SU-DHL-6 (cell line): ENCODE results near the gene ANXA1.

ENCODE experiments used
- H2AFZ ChIP-seq: fragments of 200-600 bp; sonication (generic); 2 replicates; pipeline ENCODE4 v1.6.1; 2014; ENCODE audit warnings: low read depth, mild to moderate bottlenecking, moderate library complexity, mixed read lengths, antibody characterized with exemption, low read length; ENCODE audit not compliant: severe bottlenecking
- H3F3A ChIP-seq: fragments of 200-600 bp; shearing (Covaris generic); 2 replicates; pipeline ENCODE4 v1.6.0; 2016; ENCODE audit warnings: antibody characterized with exemption, mild to moderate bottlenecking; ENCODE audit not compliant: insufficient read depth
- H3K27ac ChIP-seq: fragments of 200-600 bp; sonication (generic); 2 replicates; pipeline ENCODE4 v1.5.1; 2016; ENCODE audit warnings: low read depth, mild to moderate bottlenecking, low read length, moderate library complexity, mixed read lengths
- H3K27me3 ChIP-seq: fragments of 200-600 bp; sonication (generic), shearing (Covaris generic); 2 replicates; pipeline ENCODE4 v1.6.0; 2014; ENCODE audit warnings: mild to moderate bottlenecking, low read length
- H3K36me3 ChIP-seq: fragments of 200-600 bp; sonication (generic); 2 replicates; pipeline ENCODE4 v1.6.1; 2014; ENCODE audit warnings: mild to moderate bottlenecking, low read length, mixed read lengths
- H3K4me2 ChIP-seq: fragments of 300-600, 200-600 bp; shearing (Covaris generic), sonication (generic); 2 replicates; pipeline ENCODE4 v1.6.0; 2014; ENCODE audit warnings: low read length, low read depth, mild to moderate bottlenecking; ENCODE audit not compliant: poor library complexity, severe bottlenecking
- H3K4me3 ChIP-seq: fragments of 200-600 bp; sonication (generic); 2 replicates; pipeline ENCODE4 v1.5.1; 2014; ENCODE audit warnings: antibody characterized with exemption, low read length, mild to moderate bottlenecking, mixed read lengths; ENCODE audit not compliant: insufficient read depth, poor library complexity, severe bottlenecking
- H3K79me2 ChIP-seq: fragments of 200-600 bp; sonication (generic); 2 replicates; pipeline ENCODE4 v1.6.1; 2014; ENCODE audit warnings: mild to moderate bottlenecking, low read length, moderate library complexity; ENCODE audit not compliant: insufficient read depth
- H3K9ac ChIP-seq: fragments of 200-600 bp; sonication (generic); 2 replicates; pipeline ENCODE4 v1.7.0; 2014; ENCODE audit warnings: mild to moderate bottlenecking, low read length
- H3K9me2 ChIP-seq: fragments of 200-600 bp; sonication (generic); replicated peaks from 2 replicates; pipeline ENCODE4 v1.6.1; 2014; ENCODE audit warnings: low read length; ENCODE audit not compliant: insufficient read depth
- H3K9me3 ChIP-seq: fragments of 200-600 bp; sonication (generic); 2 replicates; pipeline ENCODE4 v1.6.1; 2014; ENCODE audit warnings: low read length, mixed read lengths; ENCODE audit not compliant: insufficient read depth
- H4K20me1 ChIP-seq: fragments of 200-600 bp; sonication (generic); 2 replicates; pipeline ENCODE4 v1.6.1; 2014; ENCODE audit warnings: low read depth, mild to moderate bottlenecking, antibody characterized with exemption, low read length, moderate library complexity, mixed read lengths
- CTCF ChIP-seq: fragments of 200-600 bp; sonication (generic); IDR thresholded peaks from one replicate; pipeline ENCODE4 v1.5.1; 2017; ENCODE audit warnings: antibody characterized with exemption, mild to moderate bottlenecking, low read length, moderate library complexity; ENCODE audit not compliant: insufficient read depth, poor library complexity, severe bottlenecking
- EZH2phosphoT487 ChIP-seq: fragments of 200-600 bp; sonication (generic), shearing (Covaris generic); conservative IDR thresholded peaks from 2 replicates; pipeline ENCODE4 v1.6.1; 2018; ENCODE audit warnings: mild to moderate bottlenecking, antibody characterized with exemption, low read length, moderate library complexity, mixed read lengths

ANXA1 gene

GRCh38 chr9:73146111-73146815, 5.4 kb upstream of the ANXA1 start:
- Histone ChIP-seq H3K9ac (no peak overlapping the region), H4K20me1 (no peaks in the 10 kb centered on the region), H3K9me2 (no peaks in the 10 kb centered on the region), H3K9me3 (no peaks in the 10 kb centered on the region), H3K27ac (no peak overlapping the region), H3K36me3 (no peaks in the 10 kb centered on the region), H2AFZ (no peak overlapping the region), H3K4me2 (no peak overlapping the region), H3K79me2 (no peaks in the 10 kb centered on the region), H3K27me3 (no peaks in the 10 kb centered on the region), H3F3A (no peaks in the 10 kb centered on the region), H3K4me3 (no peak overlapping the region)
- TF ChIP-seq EZH2phosphoT487 (no peak), CTCF (no peak)

DNA sequence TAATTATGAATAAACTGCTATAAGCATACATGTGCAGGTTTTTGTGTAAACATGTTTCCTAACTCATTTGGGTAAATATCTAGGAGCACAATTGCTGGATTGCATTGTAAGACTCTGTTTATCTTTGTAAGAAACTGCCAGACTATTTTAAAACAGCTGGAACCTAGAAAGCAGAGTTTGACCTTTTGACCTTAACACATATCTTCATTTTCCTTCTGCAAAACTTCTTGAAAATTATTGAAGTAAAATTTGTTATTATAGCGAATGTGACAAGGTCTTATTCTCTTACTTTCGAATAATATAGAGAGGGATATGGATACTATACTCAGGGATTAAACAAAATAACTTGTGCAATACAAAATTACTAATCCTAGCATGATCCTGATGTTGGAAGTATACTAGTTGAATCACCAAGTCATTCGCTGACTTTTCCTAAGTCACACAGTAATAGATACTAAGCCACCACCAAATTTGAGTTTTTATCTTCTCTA, 3.2 kb upstream of the ANXA1 start:
- no peak overlapping the region for H2AFZ ChIP-seq
- TF ChIP-seq CTCF (no peak), EZH2phosphoT487 (no peak)
- no peaks in the 10 kb centered on the region for H3K36me3 ChIP-seq
- no peaks in the 10 kb centered on the region for H3F3A ChIP-seq
- no peak overlapping the region for H3K27ac ChIP-seq
- no peak overlapping the region for H3K4me3 ChIP-seq
- no peak overlapping the region for H3K9ac ChIP-seq
- no peaks in the 10 kb centered on the region for H4K20me1 ChIP-seq
- no peaks in the 10 kb centered on the region for H3K27me3 ChIP-seq
- H3K79me2 ChIP-seq: no peaks in the 10 kb centered on the region
- no peaks in the 10 kb centered on the region for H3K9me3 ChIP-seq
- no peaks in the 10 kb centered on the region for H3K9me2 ChIP-seq
- no peak overlapping the region for H3K4me2 ChIP-seq

GRCh38 chr9:73149371-73150067, 2.1 kb upstream of the ANXA1 start:
- no peaks in the 10 kb centered on the region for H3K9me2 ChIP-seq
- no peaks in the 10 kb centered on the region for H3K36me3 ChIP-seq
- H4K20me1 ChIP-seq: no peaks in the 10 kb centered on the region
- no peak overlapping the region for H3K27ac ChIP-seq
- no peaks in the 10 kb centered on the region for H3K9me3 ChIP-seq
- no peak for TF ChIP-seq EZH2phosphoT487
- no peak for TF ChIP-seq CTCF
- H3F3A ChIP-seq: no peaks in the 10 kb centered on the region
- no peaks in the 10 kb centered on the region for H3K27me3 ChIP-seq
- H2AFZ ChIP-seq: no peak overlapping the region
- H3K4me2 ChIP-seq: no peak overlapping the region
- no peaks in the 10 kb centered on the region for H3K79me2 ChIP-seq
- no peak overlapping the region for H3K4me3 ChIP-seq
- H3K9ac ChIP-seq: no peak overlapping the region
